Prostate gland (tissue), 2 donors: Measurements from ENCODE around the gene LITAF.

Source experiments
- CTCF ChIP-seq, 4 experiments: fragments of 200-600 bp in 2 of 4; fragments of 450-650 bp in 2 of 4; sonication (generic) in 2 of 4; IDR thresholded peaks; 1 replicate in 3 of 4; 2 replicates in 1 of 4; pipeline ENCODE4 v1.5.1; 2016 to 2019; ENCODE audit warnings: antibody characterized with exemption in 4 of 4, mild to moderate bottlenecking in 2 of 4, moderate library complexity in 2 of 4
- POLR2A ChIP-seq: fragments of 450-650 bp; IDR thresholded peaks from one replicate; pipeline ENCODE4 v1.6.1; 2016; ENCODE audit warnings: antibody characterized with exemption, mild to moderate bottlenecking
- POLR2AphosphoS5 ChIP-seq: sonication (generic); formaldehyde crosslinking; IDR thresholded peaks from one replicate; pipeline ENCODE4 v1.6.1; 2017; ENCODE audit warnings: antibody characterized with exemption

- TF ChIP-seq CTCF (IDR thresholded peaks at IDR 0.05) = no peak
- no peak for TF ChIP-seq POLR2AphosphoS5
- no peak for TF ChIP-seq POLR2A
Measured at GRCh38 chr16:11521055-11521454, 65.7 kb downstream of the LITAF start.
